ENCODE measurements around the gene RUNX1. TPM values are rescaled to one million over a fixed set of nuclear protein-coding genes. Genes with fewer than 3 reads are reported as not detected.

The RUNX1 gene
- total and polyA plus RNA-seq, 2 donors = 18.5 to 29.6 TPM

DNA sequence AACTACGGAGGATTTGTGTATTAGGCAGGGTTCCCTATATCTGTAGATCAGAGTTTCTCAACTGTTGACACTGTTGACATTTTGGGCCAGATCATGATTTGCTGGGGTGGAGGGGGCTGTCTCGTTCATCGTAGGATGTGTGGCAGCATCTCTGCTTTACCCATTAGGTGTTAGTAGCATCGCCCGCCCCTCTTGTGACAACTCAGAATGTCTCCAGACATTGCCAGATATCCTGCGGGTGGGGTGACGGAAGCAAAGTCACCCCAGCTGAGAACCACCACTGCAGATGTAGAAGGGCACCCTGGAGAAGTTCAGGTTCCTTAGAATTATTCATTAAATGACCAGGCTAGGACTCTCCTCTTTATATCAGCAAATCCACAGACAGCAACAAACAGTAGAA lies 254.4 kb downstream of the RUNX1 start:
- no peak for DNase-seq (ENCODE audit: low read depth in 6 of 9, low spot score in 9 of 9)
- H3K4me3 ChIP-seq (ENCODE audit: low read length in 2 of 2) = no peak overlapping the region
- H3K36me3 ChIP-seq (ENCODE audit: control insufficient read depth in 2 of 2, insufficient read depth in 2 of 2, low read length in 1 of 2) = peaks cover 72 to 91% of the 10 kb centered on the region in 2 donors
- H3K27me3 ChIP-seq (ENCODE audit: control insufficient read depth in 2 of 2, insufficient read depth in 1 of 2, low read length in 1 of 2) = no peaks in the 10 kb centered on the region
- no peaks in the 10 kb centered on the region for H3K9me3 ChIP-seq (ENCODE audit: control insufficient read depth in 2 of 2, insufficient read depth in 1 of 2, low read length in 1 of 2)
- peaks cover 0 to 9% of the 10 kb centered on the region in 2 donors for H3K4me1 ChIP-seq (ENCODE audit: control insufficient read depth in 2 of 2, insufficient read depth in 2 of 2, low read length in 2 of 2)
- WGBS = 95% methylated on average over 7 of the region's 7 CpGs
- H3K27ac ChIP-seq (ENCODE audit: low read depth in 1 of 2, low read length in 1 of 2) = no peak overlapping the region

DNA sequence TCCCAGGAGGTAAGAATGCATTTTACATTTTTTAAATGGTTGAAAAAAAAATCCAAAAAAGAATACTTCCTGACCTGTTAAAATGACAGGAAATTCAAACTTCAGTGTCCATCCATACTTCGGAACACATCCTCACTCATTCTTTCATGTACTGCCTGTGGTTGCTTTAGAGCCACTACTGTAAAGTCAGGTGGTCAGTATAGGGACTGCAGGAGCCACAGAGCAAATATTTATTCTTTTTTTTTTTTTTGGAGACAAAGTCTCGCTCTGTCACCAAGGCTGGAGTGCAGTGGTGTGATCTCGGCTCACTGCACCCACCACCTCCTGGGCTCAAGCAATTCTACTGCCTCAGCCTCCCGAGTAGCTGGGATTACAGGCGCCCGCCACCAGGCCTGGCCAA lies 255.6 kb downstream of the RUNX1 start:
- Histone ChIP-seq H3K4me3 (ENCODE audit: low read length in 2 of 2) (no peak overlapping the region), H3K36me3 (ENCODE audit: control insufficient read depth in 2 of 2, insufficient read depth in 2 of 2, low read length in 1 of 2) (peaks cover 63 to 88% of the 10 kb centered on the region in 2 donors), H3K9me3 (ENCODE audit: control insufficient read depth in 2 of 2, insufficient read depth in 1 of 2, low read length in 1 of 2) (no peaks in the 10 kb centered on the region), H3K27me3 (ENCODE audit: control insufficient read depth in 2 of 2, insufficient read depth in 1 of 2, low read length in 1 of 2) (no peaks in the 10 kb centered on the region), H3K27ac (ENCODE audit: low read depth in 1 of 2, low read length in 1 of 2) (no peak overlapping the region), H3K4me1 (ENCODE audit: control insufficient read depth in 2 of 2, insufficient read depth in 2 of 2, low read length in 2 of 2) (peaks cover 0 to 9% of the 10 kb centered on the region in 2 donors)
- no peak for DNase-seq (ENCODE audit: low read depth in 6 of 9, low spot score in 9 of 9)
- 96% methylated on average over 6 of the region's 6 CpGs for WGBS

DNA sequence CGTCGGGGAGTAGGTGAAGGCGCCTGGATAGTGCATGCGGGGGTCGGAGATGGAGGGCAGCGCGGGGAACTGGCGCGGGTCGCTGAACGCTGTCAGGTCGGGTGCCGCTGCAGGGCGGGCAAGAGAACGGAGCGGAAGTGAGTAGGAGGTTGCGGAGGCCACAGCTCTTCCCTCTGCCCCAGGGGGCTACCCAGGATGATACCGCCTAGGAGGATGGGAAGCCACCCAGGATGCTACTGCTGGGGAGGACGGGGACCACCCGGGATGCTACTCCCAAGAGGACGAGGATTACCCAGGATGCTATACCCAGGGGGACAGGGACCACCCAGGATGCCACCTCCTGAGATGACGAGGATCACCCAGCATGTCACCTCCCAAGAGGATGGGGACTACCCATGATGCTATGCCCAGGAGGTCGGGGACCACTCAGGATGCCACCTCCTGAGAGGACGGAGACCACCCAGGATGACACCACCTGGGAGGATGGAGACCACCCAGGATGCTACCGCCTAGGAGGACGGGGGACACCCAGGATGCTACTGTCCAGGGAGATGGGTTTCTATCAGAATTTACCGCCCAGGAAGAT lies 256.5 kb downstream of the RUNX1 start:
- no peak for DNase-seq (ENCODE audit: low read depth in 6 of 9, low spot score in 9 of 9)
- no peaks in the 10 kb centered on the region for H3K9me3 ChIP-seq (ENCODE audit: control insufficient read depth in 2 of 2, insufficient read depth in 1 of 2, low read length in 1 of 2)
- no peak overlapping the region for H3K27ac ChIP-seq (ENCODE audit: low read depth in 1 of 2, low read length in 1 of 2)
- WGBS = 98% methylated on average over 27 of the region's 27 CpGs
- H3K36me3 ChIP-seq (ENCODE audit: control insufficient read depth in 2 of 2, insufficient read depth in 2 of 2, low read length in 1 of 2) = peaks cover 58 to 79% of the 10 kb centered on the region in 2 donors
- H3K4me1 ChIP-seq (ENCODE audit: control insufficient read depth in 2 of 2, insufficient read depth in 2 of 2, low read length in 2 of 2) = peaks cover 0 to 2% of the 10 kb centered on the region in 2 donors
- H3K4me3 ChIP-seq (ENCODE audit: low read length in 2 of 2) = no peak overlapping the region
- no peaks in the 10 kb centered on the region for H3K27me3 ChIP-seq (ENCODE audit: control insufficient read depth in 2 of 2, insufficient read depth in 1 of 2, low read length in 1 of 2)

DNA sequence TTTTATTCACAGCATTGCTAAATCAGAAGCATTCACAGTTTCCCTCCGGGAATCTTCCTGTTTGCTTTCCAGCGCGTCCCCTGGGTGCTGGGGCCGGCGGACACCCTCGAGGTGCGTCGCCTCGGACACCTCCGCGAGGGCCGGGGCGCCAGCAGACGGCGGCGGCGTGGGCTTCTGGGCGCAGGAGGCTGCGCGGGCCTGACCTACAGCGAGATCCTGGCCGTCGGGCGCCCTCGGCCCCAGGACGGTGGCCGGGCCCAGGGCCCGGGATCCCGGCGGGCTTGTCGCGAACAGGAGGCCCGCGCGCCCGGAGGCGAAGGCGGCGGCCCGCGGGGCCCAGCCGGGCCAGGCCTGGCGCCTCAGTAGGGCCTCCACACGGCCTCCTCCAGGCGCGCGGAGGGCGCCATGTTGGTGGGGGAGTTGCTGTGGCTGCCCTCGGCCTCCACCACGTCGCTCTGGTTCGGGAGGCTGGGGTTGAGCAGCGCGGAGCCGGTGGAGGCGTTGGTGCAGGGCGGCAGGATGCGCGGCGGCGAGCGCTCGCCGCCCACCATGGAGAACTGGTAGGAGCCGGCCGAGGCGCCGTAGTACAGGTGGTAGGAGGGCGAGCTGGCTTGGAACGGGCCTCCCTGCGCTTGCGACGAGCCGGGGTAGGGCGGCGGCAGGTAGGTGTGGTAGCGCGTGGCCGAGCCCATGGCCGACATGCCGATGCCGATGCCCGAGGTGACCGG lies 257.2 kb downstream of the RUNX1 start:
- Histone ChIP-seq H3K4me3 (ENCODE audit: low read length in 2 of 2) (no peak overlapping the region), H3K27me3 (ENCODE audit: control insufficient read depth in 2 of 2, insufficient read depth in 1 of 2, low read length in 1 of 2) (no peaks in the 10 kb centered on the region), H3K36me3 (ENCODE audit: control insufficient read depth in 2 of 2, insufficient read depth in 2 of 2, low read length in 1 of 2) (peaks cover 53 to 73% of the 10 kb centered on the region in 2 donors), H3K4me1 (ENCODE audit: control insufficient read depth in 2 of 2, insufficient read depth in 2 of 2, low read length in 2 of 2) (no peaks in the 10 kb centered on the region), H3K9me3 (ENCODE audit: control insufficient read depth in 2 of 2, insufficient read depth in 1 of 2, low read length in 1 of 2) (no peaks in the 10 kb centered on the region), H3K27ac (ENCODE audit: low read depth in 1 of 2, low read length in 1 of 2) (no peak overlapping the region)
- 98% methylated on average over 84 of the region's 84 CpGs for WGBS
- no peak for DNase-seq (ENCODE audit: low read depth in 6 of 9, low spot score in 9 of 9)

DNA sequence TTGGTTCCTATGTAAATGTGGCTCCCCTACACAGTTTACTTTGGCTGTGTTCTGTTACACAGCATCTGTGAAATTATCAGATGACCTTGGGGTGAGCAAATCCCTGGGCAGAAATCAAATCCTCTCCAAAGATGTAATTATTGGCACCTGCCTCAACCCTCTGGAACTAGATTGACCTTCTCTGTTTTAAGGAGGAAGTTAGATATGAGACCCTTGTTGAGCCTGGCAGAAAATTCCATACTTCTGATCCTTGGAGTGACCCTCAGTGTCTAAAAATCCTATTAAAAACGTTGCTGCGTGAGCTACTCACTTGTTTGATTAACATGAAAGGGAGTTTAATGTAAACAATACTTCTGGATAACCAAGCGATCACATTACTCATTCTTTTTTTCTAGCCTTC lies 258.3 kb downstream of the RUNX1 start:
- no peaks in the 10 kb centered on the region for H3K4me1 ChIP-seq (ENCODE audit: control insufficient read depth in 2 of 2, insufficient read depth in 2 of 2, low read length in 2 of 2)
- no peaks in the 10 kb centered on the region for H3K9me3 ChIP-seq (ENCODE audit: control insufficient read depth in 2 of 2, insufficient read depth in 1 of 2, low read length in 1 of 2)
- H3K36me3 ChIP-seq (ENCODE audit: control insufficient read depth in 2 of 2, insufficient read depth in 2 of 2, low read length in 1 of 2) = peaks cover 44 to 62% of the 10 kb centered on the region in 2 donors
- H3K27me3 ChIP-seq (ENCODE audit: control insufficient read depth in 2 of 2, insufficient read depth in 1 of 2, low read length in 1 of 2) = no peaks in the 10 kb centered on the region
- no peak overlapping the region for H3K4me3 ChIP-seq (ENCODE audit: low read length in 2 of 2)
- 91% methylated on average over 3 of the region's 3 CpGs for WGBS
- no peak for DNase-seq (ENCODE audit: low read depth in 6 of 9, low spot score in 9 of 9)
- H3K27ac ChIP-seq (ENCODE audit: low read depth in 1 of 2, low read length in 1 of 2) = no peak overlapping the region

DNA sequence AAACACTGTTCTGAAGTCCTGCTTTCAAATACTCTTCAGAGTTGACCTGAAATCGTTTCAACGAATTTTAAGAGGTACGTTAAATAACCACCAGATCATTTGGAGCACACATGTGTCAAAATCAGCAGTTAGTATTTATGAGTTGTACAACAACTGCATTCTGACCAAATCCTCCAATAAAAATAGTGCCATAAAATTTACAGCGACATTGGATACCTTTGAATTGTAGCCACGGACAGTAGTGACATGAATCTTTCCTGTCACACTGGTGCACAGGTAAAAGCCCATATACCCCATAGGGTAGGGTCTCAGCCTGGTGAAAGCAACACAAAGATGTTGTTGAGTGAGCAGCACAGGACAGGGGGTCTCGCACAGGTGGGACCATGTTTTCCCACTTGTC lies 258.8 kb downstream of the RUNX1 start:
- H3K4me3 ChIP-seq (ENCODE audit: low read length in 2 of 2) = no peak overlapping the region
- no peaks in the 10 kb centered on the region for H3K9me3 ChIP-seq (ENCODE audit: control insufficient read depth in 2 of 2, insufficient read depth in 1 of 2, low read length in 1 of 2)
- 96% methylated on average over 6 of the region's 6 CpGs for WGBS
- no peak for DNase-seq (ENCODE audit: low read depth in 6 of 9, low spot score in 9 of 9)
- H3K27me3 ChIP-seq (ENCODE audit: control insufficient read depth in 2 of 2, insufficient read depth in 1 of 2, low read length in 1 of 2) = no peaks in the 10 kb centered on the region
- H3K27ac ChIP-seq (ENCODE audit: low read depth in 1 of 2, low read length in 1 of 2) = peak overlapping the region in 1 of 2 donors; percentile 8
- H3K4me1 ChIP-seq (ENCODE audit: control insufficient read depth in 2 of 2, insufficient read depth in 2 of 2, low read length in 2 of 2) = no peaks in the 10 kb centered on the region
- peaks cover 39 to 57% of the 10 kb centered on the region in 2 donors for H3K36me3 ChIP-seq (ENCODE audit: control insufficient read depth in 2 of 2, insufficient read depth in 2 of 2, low read length in 1 of 2)

DNA sequence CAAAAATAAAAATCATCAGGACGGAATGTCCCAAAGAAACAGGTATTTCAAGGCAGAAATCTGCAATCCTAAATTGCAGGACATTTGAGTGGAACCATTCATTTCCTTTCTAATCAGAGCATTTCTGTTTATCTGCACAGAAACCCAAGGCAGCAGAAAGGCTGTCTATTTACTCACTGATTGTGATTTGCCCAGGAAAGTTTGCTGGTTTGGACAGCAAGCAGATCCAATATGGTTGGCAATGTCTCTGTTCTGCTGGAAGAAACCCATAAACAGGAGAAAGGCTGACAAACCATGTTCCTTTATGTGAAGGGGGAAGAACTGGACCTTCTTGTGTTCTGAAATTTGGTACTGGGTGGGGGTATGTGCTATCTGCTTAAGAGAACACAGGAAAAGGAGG lies 260.2 kb downstream of the RUNX1 start:
- Histone ChIP-seq H3K4me1 (ENCODE audit: control insufficient read depth in 2 of 2, insufficient read depth in 2 of 2, low read length in 2 of 2) (no peaks in the 10 kb centered on the region), H3K36me3 (ENCODE audit: control insufficient read depth in 2 of 2, insufficient read depth in 2 of 2, low read length in 1 of 2) (peaks cover 32 to 44% of the 10 kb centered on the region in 2 donors), H3K27ac (ENCODE audit: low read depth in 1 of 2, low read length in 1 of 2) (no peak overlapping the region), H3K9me3 (ENCODE audit: control insufficient read depth in 2 of 2, insufficient read depth in 1 of 2, low read length in 1 of 2) (no peaks in the 10 kb centered on the region), H3K27me3 (ENCODE audit: control insufficient read depth in 2 of 2, insufficient read depth in 1 of 2, low read length in 1 of 2) (no peaks in the 10 kb centered on the region), H3K4me3 (ENCODE audit: low read length in 2 of 2) (no peak overlapping the region)
- WGBS = 100% methylated on average over 1 of the region's 1 CpG
- DNase-seq (ENCODE audit: low read depth in 6 of 9, low spot score in 9 of 9) = no peak

DNA sequence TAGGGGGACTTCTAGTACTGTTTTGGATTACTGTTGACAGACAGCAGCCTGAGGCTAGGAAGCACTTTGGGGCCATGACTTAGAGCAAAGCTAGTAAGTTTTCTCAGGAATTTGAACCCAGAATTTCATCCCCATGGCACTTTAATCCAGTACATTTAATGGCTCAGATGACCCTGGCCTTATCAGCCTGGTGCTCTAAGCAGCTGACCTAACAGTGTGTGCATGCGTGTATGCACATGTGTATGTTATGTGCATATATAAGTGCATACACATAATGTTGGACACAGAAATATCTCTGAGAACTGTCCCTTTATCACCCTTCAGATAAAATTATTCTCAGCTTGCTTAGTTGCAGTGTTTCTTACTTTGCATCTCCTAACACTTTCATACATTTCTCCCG lies 265.3 kb downstream of the RUNX1 start:
- no peak overlapping the region for H3K27ac ChIP-seq (ENCODE audit: low read depth in 1 of 2, low read length in 1 of 2)
- peaks cover under 1 to 3% of the 10 kb centered on the region in 2 donors for H3K36me3 ChIP-seq (ENCODE audit: control insufficient read depth in 2 of 2, insufficient read depth in 2 of 2, low read length in 1 of 2)
- H3K27me3 ChIP-seq (ENCODE audit: control insufficient read depth in 2 of 2, insufficient read depth in 1 of 2, low read length in 1 of 2) = no peaks in the 10 kb centered on the region
- peaks cover 0 to 1% of the 10 kb centered on the region in 2 donors for H3K9me3 ChIP-seq (ENCODE audit: control insufficient read depth in 2 of 2, insufficient read depth in 1 of 2, low read length in 1 of 2)
- WGBS = 97% methylated on average over 2 of the region's 2 CpGs
- no peak for DNase-seq (ENCODE audit: low read depth in 6 of 9, low spot score in 9 of 9)
- no peak overlapping the region for H3K4me3 ChIP-seq (ENCODE audit: low read length in 2 of 2)
- H3K4me1 ChIP-seq (ENCODE audit: control insufficient read depth in 2 of 2, insufficient read depth in 2 of 2, low read length in 2 of 2) = no peaks in the 10 kb centered on the region

DNA sequence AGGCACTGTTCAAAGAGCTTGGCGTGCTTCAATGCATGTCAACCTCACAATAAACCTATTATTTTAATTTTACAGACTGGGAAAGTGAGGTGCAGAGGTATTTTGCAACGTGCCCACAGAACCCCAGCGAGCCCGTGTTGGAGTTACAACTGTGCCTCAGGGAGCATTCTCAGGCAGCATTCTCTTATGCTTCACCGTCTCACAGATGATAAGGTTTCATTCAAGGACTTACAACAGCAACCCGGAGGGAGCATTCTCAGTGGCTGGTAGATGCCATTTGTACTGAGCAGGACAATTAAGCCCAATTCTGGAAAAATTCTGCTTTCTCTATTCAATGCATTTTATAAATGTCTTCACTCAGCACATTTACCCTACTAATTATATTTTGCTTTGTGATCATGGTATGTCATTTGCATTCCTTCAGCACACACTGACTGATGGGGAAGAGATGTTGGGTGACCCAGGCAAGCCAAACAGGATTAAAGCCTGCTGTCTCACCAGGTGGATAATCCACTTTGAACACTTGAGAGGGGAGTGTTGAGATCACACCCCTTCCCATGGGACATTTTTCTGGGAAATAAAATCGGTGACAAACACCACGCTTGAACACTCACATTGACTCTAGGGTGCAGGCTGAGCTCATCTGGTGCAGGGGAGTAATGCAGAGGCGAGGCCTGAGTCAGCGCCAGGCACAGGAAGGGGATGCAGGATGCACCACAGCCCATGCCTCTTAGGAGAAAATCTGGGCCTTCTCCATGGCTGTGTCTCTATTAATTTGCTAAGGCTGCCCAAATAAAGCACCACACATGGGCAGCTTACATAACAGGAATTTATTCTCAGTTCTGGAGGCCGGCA lies 266.4 kb downstream of the RUNX1 start:
- no peaks in the 10 kb centered on the region for H3K27me3 ChIP-seq (ENCODE audit: control insufficient read depth in 2 of 2, insufficient read depth in 1 of 2, low read length in 1 of 2)
- peaks cover 0 to under 1% of the 10 kb centered on the region in 2 donors for H3K36me3 ChIP-seq (ENCODE audit: control insufficient read depth in 2 of 2, insufficient read depth in 2 of 2, low read length in 1 of 2)
- peaks cover 0 to 1% of the 10 kb centered on the region in 2 donors for H3K9me3 ChIP-seq (ENCODE audit: control insufficient read depth in 2 of 2, insufficient read depth in 1 of 2, low read length in 1 of 2)
- H3K4me3 ChIP-seq (ENCODE audit: low read length in 2 of 2) = no peak overlapping the region
- H3K4me1 ChIP-seq (ENCODE audit: control insufficient read depth in 2 of 2, insufficient read depth in 2 of 2, low read length in 2 of 2) = no peaks in the 10 kb centered on the region
- no peak overlapping the region for H3K27ac ChIP-seq (ENCODE audit: low read depth in 1 of 2, low read length in 1 of 2)
- DNase-seq (ENCODE audit: low read depth in 6 of 9, low spot score in 9 of 9) = no peak
- 97% methylated on average over 11 of the region's 11 CpGs for WGBS

Data from thymus (tissue), 11 donors.